RWPE2 (cell line): ENCODE measurements around the gene INPP5A.

Experiments
- ATAC-seq: fragments of 200-7000 bp; cut with Tn5 transposase; 3 replicates; pipeline ENCODE4 v1.9.1; 2021; ENCODE audit warnings: low read depth
- DNase-seq: peaks from one replicate; pipeline ENCODE4 v3.0.0-alpha.2; 2020; ENCODE audit warnings: low spot score
- H3K27ac ChIP-seq: fragments of 450-650 bp; 2 replicates; pipeline ENCODE4 v1.5.1; 2017; ENCODE audit warnings: mild to moderate bottlenecking; ENCODE audit not compliant: poor library complexity, severe bottlenecking
- H3K27me3 ChIP-seq: fragments of 250-450 bp; sonication (Bioruptor Pico); 2 replicates; pipeline ENCODE4 v1.5.1; 2021; ENCODE audit warnings: mild to moderate bottlenecking, moderate library complexity; ENCODE audit not compliant: insufficient read depth, poor library complexity, severe bottlenecking
- H3K36me3 ChIP-seq: fragments of 250-450 bp; sonication (Bioruptor Pico); 2 replicates; pipeline ENCODE4 v1.5.1; 2020; ENCODE audit warnings: low read depth, mild to moderate bottlenecking, moderate library complexity
- H3K4me1 ChIP-seq: fragments of 250-450 bp; sonication (Bioruptor Pico); 2 replicates; pipeline ENCODE4 v1.5.1; 2021; ENCODE audit warnings: mild to moderate bottlenecking, moderate library complexity; ENCODE audit not compliant: insufficient read depth, poor library complexity, severe bottlenecking
- H3K4me3 ChIP-seq: fragments of 250-450 bp; sonication (Bioruptor Pico); 2 replicates; pipeline ENCODE4 v1.5.1; 2021; ENCODE audit warnings: mild to moderate bottlenecking, moderate library complexity; ENCODE audit not compliant: severe bottlenecking
- H3K9me3 ChIP-seq: fragments of 250-450 bp; sonication (Bioruptor Pico); 2 replicates; pipeline ENCODE4 v1.5.1; 2021; ENCODE audit warnings: mild to moderate bottlenecking, moderate library complexity; ENCODE audit not compliant: severe bottlenecking
- TF ChIP-seq, protein P1 (sequence below): fragments of 450-650 bp; IDR thresholded peaks from one replicate; pipeline ENCODE4 v1.5.1; 2017; ENCODE audit warnings: mild to moderate bottlenecking, moderate library complexity; ENCODE audit not compliant: poor library complexity, severe bottlenecking

Gene INPP5A

DNA sequence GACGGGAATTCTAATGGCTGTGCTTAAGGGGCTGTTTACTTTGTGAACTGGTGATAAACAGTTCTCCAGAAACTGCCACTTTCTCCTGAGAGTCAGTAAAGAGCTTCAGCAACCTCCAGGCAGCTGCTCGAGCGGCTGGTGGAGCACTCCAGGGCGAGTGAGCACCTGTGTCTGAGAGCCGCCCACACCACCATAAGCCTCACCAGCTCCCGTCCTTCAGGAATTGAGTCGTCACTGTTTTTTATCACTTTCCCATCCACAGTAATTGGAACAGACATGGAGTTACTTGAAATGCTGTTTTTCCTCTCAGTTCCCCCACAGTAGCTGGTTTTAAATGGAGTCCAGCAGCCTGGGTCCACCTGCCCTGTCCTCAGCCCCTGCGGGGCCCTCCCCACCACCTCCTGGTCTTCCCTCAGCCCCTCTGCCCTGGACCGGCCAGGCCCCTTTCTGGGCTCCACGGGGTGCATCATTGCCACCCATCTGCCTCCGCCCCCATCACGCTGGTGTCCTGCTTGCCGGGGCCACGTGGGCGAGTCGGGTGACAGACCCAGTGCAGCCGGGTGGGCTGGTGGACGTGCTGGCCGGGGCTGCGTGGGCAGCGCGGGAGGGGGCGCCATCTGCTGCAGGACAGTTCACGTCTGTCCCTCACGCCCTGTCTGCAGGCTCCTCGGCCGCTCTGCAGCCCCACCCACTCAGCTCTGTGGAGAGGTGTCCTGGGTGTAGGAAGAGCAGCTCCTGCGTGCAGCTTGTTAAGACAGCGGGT is 192.4 kb downstream of the INPP5A start:
- DNase-seq (no peak), ATAC-seq (no peak)
- Histone ChIP-seq H3K4me3 (no peak overlapping the region), H3K4me1 (no peaks in the 10 kb centered on the region), H3K36me3 (no peaks in the 10 kb centered on the region), H3K27ac (no peak overlapping the region), H3K27me3 (no peaks in the 10 kb centered on the region), H3K9me3 (no peaks in the 10 kb centered on the region)
- TF ChIP-seq, protein P1, sequence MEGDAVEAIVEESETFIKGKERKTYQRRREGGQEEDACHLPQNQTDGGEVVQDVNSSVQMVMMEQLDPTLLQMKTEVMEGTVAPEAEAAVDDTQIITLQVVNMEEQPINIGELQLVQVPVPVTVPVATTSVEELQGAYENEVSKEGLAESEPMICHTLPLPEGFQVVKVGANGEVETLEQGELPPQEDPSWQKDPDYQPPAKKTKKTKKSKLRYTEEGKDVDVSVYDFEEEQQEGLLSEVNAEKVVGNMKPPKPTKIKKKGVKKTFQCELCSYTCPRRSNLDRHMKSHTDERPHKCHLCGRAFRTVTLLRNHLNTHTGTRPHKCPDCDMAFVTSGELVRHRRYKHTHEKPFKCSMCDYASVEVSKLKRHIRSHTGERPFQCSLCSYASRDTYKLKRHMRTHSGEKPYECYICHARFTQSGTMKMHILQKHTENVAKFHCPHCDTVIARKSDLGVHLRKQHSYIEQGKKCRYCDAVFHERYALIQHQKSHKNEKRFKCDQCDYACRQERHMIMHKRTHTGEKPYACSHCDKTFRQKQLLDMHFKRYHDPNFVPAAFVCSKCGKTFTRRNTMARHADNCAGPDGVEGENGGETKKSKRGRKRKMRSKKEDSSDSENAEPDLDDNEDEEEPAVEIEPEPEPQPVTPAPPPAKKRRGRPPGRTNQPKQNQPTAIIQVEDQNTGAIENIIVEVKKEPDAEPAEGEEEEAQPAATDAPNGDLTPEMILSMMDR = no peak

DNA sequence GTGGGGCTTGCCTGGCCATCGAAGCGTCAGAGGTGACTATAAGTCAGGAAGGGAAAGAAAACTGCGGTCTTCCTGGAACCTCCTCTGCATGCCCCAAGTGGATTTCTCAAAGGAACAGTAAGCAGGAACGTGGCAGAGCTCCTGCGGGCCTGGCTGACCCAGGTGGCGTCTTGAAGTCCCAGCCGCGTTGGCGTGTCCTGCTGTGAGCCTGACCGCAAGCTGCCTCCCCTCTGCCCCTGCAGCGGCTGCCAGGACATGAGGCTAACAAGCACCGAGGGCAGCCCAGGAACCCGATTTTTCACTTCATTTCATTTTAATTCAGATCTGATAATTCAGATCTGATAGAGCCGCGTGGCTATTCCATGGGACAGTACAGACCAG is 193.0 kb downstream of the INPP5A start:
- H3K9me3 ChIP-seq = no peaks in the 10 kb centered on the region
- ATAC-seq = no peak
- DNase-seq = no peak
- H3K27me3 ChIP-seq = no peaks in the 10 kb centered on the region
- no peaks in the 10 kb centered on the region for H3K36me3 ChIP-seq
- no peak overlapping the region for H3K27ac ChIP-seq
- H3K4me1 ChIP-seq = no peaks in the 10 kb centered on the region
- TF ChIP-seq, protein P1 = no peak
- H3K4me3 ChIP-seq = no peak overlapping the region

DNA sequence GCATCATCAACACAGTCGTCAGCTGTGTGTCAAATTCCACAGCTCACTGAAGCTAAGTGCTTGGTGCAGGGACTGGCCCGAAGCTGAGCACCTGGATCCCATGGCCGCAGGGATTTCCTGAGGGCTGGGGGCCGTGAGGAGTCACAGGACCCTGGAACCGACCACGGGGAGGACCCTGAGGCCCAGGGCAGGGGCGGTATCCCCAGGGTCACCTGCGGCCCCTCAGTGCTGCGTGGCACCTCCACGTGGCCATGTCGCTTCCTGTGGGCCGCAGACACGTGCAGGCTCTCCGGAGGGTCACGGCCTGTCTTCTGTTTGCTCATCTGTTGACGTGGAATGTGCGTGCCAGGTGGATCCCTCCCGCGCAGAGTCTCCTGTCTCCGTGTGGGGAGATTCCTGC is 194.9 kb downstream of the INPP5A start:
- no peak overlapping the region for H3K27ac ChIP-seq

DNA sequence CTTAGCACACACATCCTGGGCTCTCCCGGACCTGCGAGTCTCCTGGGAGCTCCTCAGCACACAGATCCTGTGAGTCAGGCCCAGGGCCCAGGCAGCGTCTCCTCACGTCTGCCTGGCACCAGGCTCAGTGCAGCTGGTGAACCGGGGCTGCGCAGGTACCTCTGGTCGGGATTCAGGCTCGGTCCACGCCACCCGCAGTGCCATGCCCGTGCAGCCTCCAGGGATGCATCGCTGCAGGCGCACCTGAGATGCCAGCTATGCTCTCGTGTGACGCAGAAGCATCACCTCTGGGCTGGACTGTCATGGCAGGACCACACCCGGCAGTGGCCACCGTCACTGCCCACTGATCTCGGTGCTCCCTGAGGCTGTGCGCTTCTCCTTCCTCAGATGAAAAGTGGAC is 196.3 kb downstream of the INPP5A start:
- Histone ChIP-seq H3K4me3 (no peak overlapping the region), H3K36me3 (no peaks in the 10 kb centered on the region), H3K27ac (no peak overlapping the region), H3K27me3 (no peaks in the 10 kb centered on the region), H3K9me3 (no peaks in the 10 kb centered on the region), H3K4me1 (no peaks in the 10 kb centered on the region)
- DNase-seq (no peak), ATAC-seq (no peak)
- TF ChIP-seq, protein P1 = no peak

More for the DNA sequence above, 194.9 kb downstream of the INPP5A start:
- TF ChIP-seq, protein P1 = no peak
- Histone ChIP-seq H3K4me3 (no peak overlapping the region), H3K4me1 (no peaks in the 10 kb centered on the region), H3K9me3 (no peaks in the 10 kb centered on the region), H3K36me3 (no peaks in the 10 kb centered on the region), H3K27me3 (no peaks in the 10 kb centered on the region)
- no peak for ATAC-seq
- DNase-seq = no peak

DNA sequence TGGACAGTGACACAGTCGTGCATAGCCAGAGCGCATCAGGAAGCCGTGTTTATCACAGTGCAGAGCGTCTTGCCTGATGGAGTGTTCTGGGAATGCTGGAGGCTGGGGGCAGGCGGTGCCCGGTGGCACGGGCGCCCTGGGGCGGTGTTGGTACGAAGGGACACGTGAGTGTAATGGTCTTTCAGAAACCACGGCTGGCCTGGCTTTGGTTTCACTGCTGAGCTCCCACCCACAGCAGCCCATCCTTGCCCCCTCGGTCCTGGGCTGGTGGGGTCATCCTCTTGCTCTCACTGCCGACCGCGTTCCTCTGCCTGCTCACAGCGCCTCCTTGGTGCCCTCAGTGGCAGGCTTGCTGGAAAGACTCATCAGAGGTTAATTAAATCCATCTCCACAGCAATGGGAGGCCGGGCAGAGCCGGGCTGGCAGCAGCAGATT is 197.8 kb downstream of the INPP5A start:
- Histone ChIP-seq H3K36me3 (no peaks in the 10 kb centered on the region), H3K4me3 (no peak overlapping the region), H3K27ac (no peak overlapping the region), H3K9me3 (no peaks in the 10 kb centered on the region), H3K4me1 (no peaks in the 10 kb centered on the region), H3K27me3 (no peaks in the 10 kb centered on the region)
- no peak for ATAC-seq
- TF ChIP-seq, protein P1 = no peak
- DNase-seq = no peak
